DND-41 (cell line): Measurements from ENCODE around the gene CDC7.

Experiments
- EZH2 ChIP-seq: IDR thresholded peaks from 3 replicates; pipeline ENCODE4 v1.6.1; 2012; ENCODE audit warnings: borderline replicate concordance, low read depth, mild to moderate bottlenecking, moderate library complexity, low read length, inconsistent platforms; ENCODE audit not compliant: severe bottlenecking
- TF ChIP-seq, protein P1 (sequence below): IDR thresholded peaks from 2 replicates; pipeline ENCODE4 v1.5.1; 2012; ENCODE audit warnings: borderline replicate concordance, low read length, moderate library complexity, mild to moderate bottlenecking; ENCODE audit not compliant: poor library complexity, severe bottlenecking; ENCODE audit errors: extremely low read depth

- TF ChIP-seq, protein P1, sequence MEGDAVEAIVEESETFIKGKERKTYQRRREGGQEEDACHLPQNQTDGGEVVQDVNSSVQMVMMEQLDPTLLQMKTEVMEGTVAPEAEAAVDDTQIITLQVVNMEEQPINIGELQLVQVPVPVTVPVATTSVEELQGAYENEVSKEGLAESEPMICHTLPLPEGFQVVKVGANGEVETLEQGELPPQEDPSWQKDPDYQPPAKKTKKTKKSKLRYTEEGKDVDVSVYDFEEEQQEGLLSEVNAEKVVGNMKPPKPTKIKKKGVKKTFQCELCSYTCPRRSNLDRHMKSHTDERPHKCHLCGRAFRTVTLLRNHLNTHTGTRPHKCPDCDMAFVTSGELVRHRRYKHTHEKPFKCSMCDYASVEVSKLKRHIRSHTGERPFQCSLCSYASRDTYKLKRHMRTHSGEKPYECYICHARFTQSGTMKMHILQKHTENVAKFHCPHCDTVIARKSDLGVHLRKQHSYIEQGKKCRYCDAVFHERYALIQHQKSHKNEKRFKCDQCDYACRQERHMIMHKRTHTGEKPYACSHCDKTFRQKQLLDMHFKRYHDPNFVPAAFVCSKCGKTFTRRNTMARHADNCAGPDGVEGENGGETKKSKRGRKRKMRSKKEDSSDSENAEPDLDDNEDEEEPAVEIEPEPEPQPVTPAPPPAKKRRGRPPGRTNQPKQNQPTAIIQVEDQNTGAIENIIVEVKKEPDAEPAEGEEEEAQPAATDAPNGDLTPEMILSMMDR, result no peak
- no peak for TF ChIP-seq EZH2
These were observed 5.4 kb downstream of the CDC7 start for GRCh38 chr1:91506071-91506470.
